CD14-positive monocyte (primary cell): ENCODE results near the gene MIEF1. TPM values are rescaled to one million over a fixed set of nuclear protein-coding genes. Genes with fewer than 3 reads are reported as not detected.

Experiments used
- DNase-seq, 3 donors: peaks; one replicate each; pipeline ENCODE4 v3.0.0-alpha.2; 2011 to 2022
- H2AFZ ChIP-seq: 2 replicates; pipeline ENCODE4 v1.6.0; 2012; ENCODE audit warnings: mild to moderate bottlenecking, low read depth, low read length, inconsistent platforms; ENCODE audit not compliant: insufficient read depth, poor library complexity, severe bottlenecking
- H3K27ac ChIP-seq, 2 donors: 1 replicate in 1 of 2; 2 replicates in 1 of 2; pipeline ENCODE4 v1.5.1; 2012 to 2013; ENCODE audit warnings: low read length in 2 of 2, control low read depth in 1 of 2, inconsistent platforms in 1 of 2, low read depth in 1 of 2, mild to moderate bottlenecking in 1 of 2
- H3K27me3 ChIP-seq, 2 donors: one replicate each; pipeline versions ENCODE4 v1.6.0 to v1.6.1; 2011 to 2013; ENCODE audit warnings: low read length in 2 of 2; ENCODE audit not compliant: control insufficient read depth in 2 of 2, insufficient read depth in 2 of 2
- H3K36me3 ChIP-seq, 2 donors: replicated peaks in 1 of 2; 1 replicate in 1 of 2; 2 replicates in 1 of 2; pipeline versions ENCODE4 v1.5.1 to v1.6.1; 2012 to 2013; ENCODE audit warnings: low read length in 2 of 2, control low read depth in 1 of 2, inconsistent platforms in 1 of 2, mild to moderate bottlenecking in 1 of 2; ENCODE audit not compliant: insufficient read depth in 2 of 2, control insufficient read depth in 1 of 2
- H3K4me1 ChIP-seq, 2 donors: 1 replicate in 1 of 2; 2 replicates in 1 of 2; pipeline versions ENCODE4 v1.5.1 to v1.6.1; 2012 to 2013; ENCODE audit warnings: low read length in 2 of 2, control low read depth in 1 of 2, inconsistent platforms in 1 of 2, mild to moderate bottlenecking in 1 of 2, moderate library complexity in 1 of 2; ENCODE audit not compliant: insufficient read depth in 2 of 2, control insufficient read depth in 1 of 2
- H3K4me2 ChIP-seq: replicated peaks from 2 replicates; pipeline ENCODE3; 2012; ENCODE audit warnings: low read length, moderate library complexity, mild to moderate bottlenecking; ENCODE audit not compliant: poor library complexity, severe bottlenecking; ENCODE audit errors: extremely low read depth
- H3K4me3 ChIP-seq, 3 experiments: fragments of 200-600 bp in 1 of 3; sonication (generic) in 1 of 3; replicated peaks in 1 of 3; 1 replicate in 2 of 3; 2 replicates in 1 of 3; pipeline ENCODE4 v1.5.1; 2011 to 2013; ENCODE audit warnings: low read length in 3 of 3, mild to moderate bottlenecking in 3 of 3, control low read depth in 2 of 3, low read depth in 2 of 3, inconsistent platforms in 1 of 3, moderate library complexity in 1 of 3
- H3K79me2 ChIP-seq: 2 replicates; pipeline ENCODE4 v1.6.0; 2012; ENCODE audit warnings: mild to moderate bottlenecking, control low read depth, inconsistent platforms, low read length, moderate library complexity; ENCODE audit not compliant: insufficient read depth
- H3K9ac ChIP-seq: 2 replicates; pipeline ENCODE4 v1.6.0; 2017; ENCODE audit warnings: low read length, mild to moderate bottlenecking; ENCODE audit not compliant: insufficient read depth, poor library complexity, severe bottlenecking
- H3K9me3 ChIP-seq, 2 donors: replicated peaks in 1 of 2; 1 replicate in 1 of 2; 2 replicates in 1 of 2; pipeline versions ENCODE4 v1.5.1 to v1.6.1; 2012 to 2013; ENCODE audit warnings: low read length in 2 of 2, control low read depth in 1 of 2; ENCODE audit not compliant: control insufficient read depth in 1 of 2, insufficient read depth in 1 of 2
- H4K20me1 ChIP-seq: 2 replicates; pipeline ENCODE4 v1.6.0; 2012; ENCODE audit warnings: mild to moderate bottlenecking, low read length, control low read depth, moderate library complexity; ENCODE audit not compliant: insufficient read depth
- H3K27ac Mint-ChIP-seq, 7 donors: one replicate each; pipeline ENCODE4 v1.8.0; 2020; ENCODE audit warnings: mild to moderate bottlenecking in 7 of 7, mixed read lengths in 7 of 7, moderate library complexity in 6 of 7, inconsistent platforms in 2 of 7
- H3K27me3 Mint-ChIP-seq, 3 donors: one replicate each; pipeline ENCODE4 v1.8.0; 2021 to 2022; ENCODE audit warnings: low read depth in 3 of 3, mild to moderate bottlenecking in 3 of 3, mixed read lengths in 3 of 3, moderate library complexity in 3 of 3, inconsistent platforms in 1 of 3
- H3K36me3 Mint-ChIP-seq, 2 donors: one replicate each; pipeline ENCODE4 v1.8.0; 2020; ENCODE audit warnings: mixed read lengths in 2 of 2, inconsistent platforms in 1 of 2, mild to moderate bottlenecking in 1 of 2
- H3K4me1 Mint-ChIP-seq: one replicate; pipeline ENCODE4 v1.8.0; 2020; ENCODE audit warnings: mild to moderate bottlenecking, mixed read lengths
- H3K4me3 Mint-ChIP-seq, 2 donors: one replicate each; pipeline ENCODE4 v1.8.0; 2020; ENCODE audit warnings: mild to moderate bottlenecking in 2 of 2, mixed read lengths in 2 of 2, moderate library complexity in 1 of 2
- H3K9me3 Mint-ChIP-seq, 7 donors: one replicate each; pipeline ENCODE4 v1.8.0; 2020 to 2022; ENCODE audit warnings: mixed read lengths in 7 of 7, mild to moderate bottlenecking in 6 of 7, moderate library complexity in 6 of 7, inconsistent platforms in 2 of 7
- CTCF ChIP-seq: fragments of 200-600 bp; IDR thresholded peaks from one replicate; pipeline ENCODE4 v1.8.0; 2022; ENCODE audit warnings: antibody characterized with exemption, mild to moderate bottlenecking
- WGBS: methylation state at CpG from one replicate; pipeline ENCODE4 v1.1.5; 2013; ENCODE audit warnings: missing lambda C conversion rate; ENCODE audit not compliant: insufficient coverage; 5-methylcytosine and 5-hydroxymethylcytosine counted together
- intact Hi-C, 2 donors: fragments of 100-400 bp; cut with micrococcal nuclease; formaldehyde crosslinking; loops; one replicate each; pipeline versions ENCODE4 v1.15.0 to v1.15.1; 2023
- polyA plus RNA-seq, 3 donors: library from polyadenylated mRNA; depleted of rRNA in 1 of 3; unstranded in 2 of 3; stranded (reverse) in 1 of 3; fragments of 300-500 nt in 2 of 3; fragments of >200 nt in 1 of 3; fragmentation: Illumina TruSeq in 2 of 3; gene quantifications; 1 replicate in 2 of 3; 2 replicates in 1 of 3; pipeline ENCODE4 v1.2.3, GENCODE V29; 2012 to 2021

Gene MIEF1
- polyA plus RNA-seq, 3 donors = 9.4 to 14.0 (median 13.3) TPM

GRCh38 chr22:39530692-39531331, 28.7 kb downstream of the MIEF1 start:
- Mint-ChIP-seq H3K27ac (peak overlapping the region; percentile 73 to 91 (median 88)), H3K4me1 (peaks cover 64% of the 10 kb centered on the region), H3K27me3 (peaks cover 0 to 3% (median 2%) of the 10 kb centered on the region in 3 donors), H3K36me3 (peaks cover 22 to 45% of the 10 kb centered on the region in 2 donors), H3K4me3 (peak overlapping the region; percentile 85 to 94), H3K9me3 (no peaks in the 10 kb centered on the region)
- peaks cover 63 to 77% of the 10 kb centered on the region in 2 donors for H3K4me1 ChIP-seq
- H3K9me3 ChIP-seq = no peaks in the 10 kb centered on the region
- 11% methylated on average over 3 of the region's 9 CpGs for WGBS
- DNase-seq = peak in 2 of 3 donors; percentile 29 to 50
- H3K4me3 ChIP-seq = peak overlapping the region in 1 of 3 experiments; percentile 81
- H3K9ac ChIP-seq = no peak overlapping the region
- peak overlapping the region; percentile 86 for H3K4me2 ChIP-seq
- H3K27me3 ChIP-seq = no peaks in the 10 kb centered on the region
- TF ChIP-seq CTCF = peak; percentile 41
- H2AFZ ChIP-seq = no peak overlapping the region
- peaks cover 57% of the 10 kb centered on the region for H3K79me2 ChIP-seq
- peaks cover 58% of the 10 kb centered on the region for H4K20me1 ChIP-seq
- H3K36me3 ChIP-seq = peaks cover 19 to 31% of the 10 kb centered on the region in 2 donors
- intact Hi-C loops = loop anchor here (5.0 to 10.0 kb wide), 4 partner anchors 39 to 1104 kb away; partner anchors contain the start of genes MRTFA (in 1 of the 2) and RPL3 (in 1 of the 2)
- peak overlapping the region in 1 of 2 donors; percentile 14 for H3K27ac ChIP-seq

DNA sequence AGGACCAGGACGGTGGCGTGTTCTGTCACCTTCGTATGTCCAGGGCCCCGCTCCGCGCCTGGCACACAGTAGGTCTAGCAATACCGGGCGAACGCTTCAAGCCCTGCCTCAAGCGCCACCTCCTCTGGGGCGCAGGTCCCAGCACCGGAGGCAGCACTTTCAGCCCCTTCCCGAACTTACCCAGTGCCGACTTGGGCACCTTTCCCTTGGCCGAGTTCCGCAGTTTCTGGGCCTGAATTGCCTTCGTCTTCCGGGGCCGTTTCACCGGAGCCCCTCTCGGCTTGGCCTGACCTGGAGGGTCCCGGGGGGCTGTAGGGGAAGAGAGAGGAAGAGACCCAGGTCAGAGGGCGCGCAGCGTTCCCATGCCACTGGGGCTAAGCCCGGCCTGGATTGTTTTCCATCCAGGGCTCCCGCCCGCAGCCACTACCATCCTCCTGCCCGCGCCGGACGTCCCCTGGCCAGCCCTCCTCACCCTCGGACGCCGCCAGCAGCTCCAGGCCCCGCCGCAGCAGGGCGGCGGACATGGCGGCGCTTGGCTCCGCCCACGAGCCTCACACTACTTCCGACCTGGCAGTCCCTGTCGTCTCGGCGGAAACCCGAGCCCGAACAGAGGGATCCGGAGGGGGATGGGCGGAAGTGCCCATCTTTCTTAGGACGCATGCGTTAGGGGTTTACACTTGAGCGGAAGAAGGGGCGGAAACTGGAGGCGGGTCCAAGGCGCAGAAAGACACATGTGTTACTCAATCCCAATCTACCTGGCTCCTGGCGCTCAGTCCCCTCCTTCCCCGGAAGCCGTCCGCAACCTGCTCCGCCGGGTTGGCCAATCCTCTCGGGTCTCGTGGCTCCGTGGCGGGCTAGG, 30.4 kb downstream of the MIEF1 start, which contains the start of gene RPS19BP1:
TSS of gene RPS19BP1 (minus strand) at position 534 of the 859 bp plus-strand sequence. CDS start at position 524, 10 bp downstream.
- Histone ChIP-seq H3K27ac (peak within 1 kb of the TSS; percentile 75 to 85), H2AFZ (peak within 1 kb of the TSS; percentile 90), H3K4me2 (peak within 1 kb of the TSS; percentile 86), H3K4me3 (peak within 1 kb of the TSS; percentile 77 to 90 (median 81)), H3K36me3 (peaks cover 17 to 28% of the 10 kb centered on the region in 2 donors), H3K79me2 (peaks cover 51% of the 10 kb centered on the region), H3K4me1 (peaks cover 48 to 61% of the 10 kb centered on the region in 2 donors), H3K27me3 (no peaks in the 10 kb centered on the region), H3K9ac (peak within 1 kb of the TSS; percentile 85), H3K9me3 (no peaks in the 10 kb centered on the region), H4K20me1 (peaks cover 42% of the 10 kb centered on the region)
- Mint-ChIP-seq H3K27ac (peak within 1 kb of the TSS; percentile 85 to 94 (median 90)), H3K27me3 (peaks cover 0 to 3% (median 2%) of the 10 kb centered on the region in 3 donors), H3K9me3 (no peaks in the 10 kb centered on the region), H3K36me3 (peaks cover 20 to 37% of the 10 kb centered on the region in 2 donors), H3K4me3 (peak within 1 kb of the TSS; percentile 85 to 94), H3K4me1 (peaks cover 51% of the 10 kb centered on the region)
- TF ChIP-seq CTCF = no peak
- intact Hi-C loops = loop anchor here (2.0 to 10.0 kb wide), 5 partner anchors 14 to 1102 kb away; partner anchors contain the start of genes MRTFA (in 1 of the 2) and RPL3 (in 1 of the 2)
- under 1% methylated on average over 49 of the region's 67 CpGs for WGBS
- DNase-seq = peak; percentile 96 to 98 (median 96)
